GM12865 (cell line): ENCODE data around the gene HS3ST3B1.
A peak's percentile ranks its signal among the peaks of the same experiment; 100 is the strongest.

ENCODE experiments used
- DNase-seq: peaks from one replicate; pipeline ENCODE4 v3.0.0; 2010; ENCODE audit warnings: low read depth
- H3K4me3 ChIP-seq: 2 replicates; pipeline ENCODE4 v1.5.1; 2011; ENCODE audit warnings: mild to moderate bottlenecking, low read depth, low read length, control low read depth
- TF ChIP-seq, protein P1 (sequence below): IDR thresholded peaks from 2 replicates; pipeline ENCODE4 v1.5.1; 2011; ENCODE audit warnings: low read length, control low read depth, low read depth, inconsistent platforms; ENCODE audit not compliant: insufficient read depth; ENCODE audit errors: missing control alignments

The HS3ST3B1 gene

DNA sequence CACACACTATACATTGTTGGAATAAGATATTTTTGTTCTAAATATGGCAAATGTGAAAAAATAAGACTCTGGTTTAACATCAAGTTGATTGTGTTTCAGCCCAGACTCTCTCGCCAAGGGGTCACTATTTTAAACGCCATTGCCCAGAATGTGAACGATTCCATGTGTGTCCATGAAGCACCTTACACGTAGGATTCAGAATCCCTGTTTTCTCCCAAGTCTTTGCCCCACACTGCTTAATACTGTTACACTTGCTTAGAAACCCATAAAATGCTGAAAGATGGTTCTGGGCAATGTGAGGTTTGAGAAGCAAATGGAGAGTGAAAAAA, 7.7 kb downstream of the HS3ST3B1 start:
- TF ChIP-seq, protein P1, sequence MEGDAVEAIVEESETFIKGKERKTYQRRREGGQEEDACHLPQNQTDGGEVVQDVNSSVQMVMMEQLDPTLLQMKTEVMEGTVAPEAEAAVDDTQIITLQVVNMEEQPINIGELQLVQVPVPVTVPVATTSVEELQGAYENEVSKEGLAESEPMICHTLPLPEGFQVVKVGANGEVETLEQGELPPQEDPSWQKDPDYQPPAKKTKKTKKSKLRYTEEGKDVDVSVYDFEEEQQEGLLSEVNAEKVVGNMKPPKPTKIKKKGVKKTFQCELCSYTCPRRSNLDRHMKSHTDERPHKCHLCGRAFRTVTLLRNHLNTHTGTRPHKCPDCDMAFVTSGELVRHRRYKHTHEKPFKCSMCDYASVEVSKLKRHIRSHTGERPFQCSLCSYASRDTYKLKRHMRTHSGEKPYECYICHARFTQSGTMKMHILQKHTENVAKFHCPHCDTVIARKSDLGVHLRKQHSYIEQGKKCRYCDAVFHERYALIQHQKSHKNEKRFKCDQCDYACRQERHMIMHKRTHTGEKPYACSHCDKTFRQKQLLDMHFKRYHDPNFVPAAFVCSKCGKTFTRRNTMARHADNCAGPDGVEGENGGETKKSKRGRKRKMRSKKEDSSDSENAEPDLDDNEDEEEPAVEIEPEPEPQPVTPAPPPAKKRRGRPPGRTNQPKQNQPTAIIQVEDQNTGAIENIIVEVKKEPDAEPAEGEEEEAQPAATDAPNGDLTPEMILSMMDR: no peak
- DNase-seq: no peak
- H3K4me3 ChIP-seq: no peak overlapping the region

DNA sequence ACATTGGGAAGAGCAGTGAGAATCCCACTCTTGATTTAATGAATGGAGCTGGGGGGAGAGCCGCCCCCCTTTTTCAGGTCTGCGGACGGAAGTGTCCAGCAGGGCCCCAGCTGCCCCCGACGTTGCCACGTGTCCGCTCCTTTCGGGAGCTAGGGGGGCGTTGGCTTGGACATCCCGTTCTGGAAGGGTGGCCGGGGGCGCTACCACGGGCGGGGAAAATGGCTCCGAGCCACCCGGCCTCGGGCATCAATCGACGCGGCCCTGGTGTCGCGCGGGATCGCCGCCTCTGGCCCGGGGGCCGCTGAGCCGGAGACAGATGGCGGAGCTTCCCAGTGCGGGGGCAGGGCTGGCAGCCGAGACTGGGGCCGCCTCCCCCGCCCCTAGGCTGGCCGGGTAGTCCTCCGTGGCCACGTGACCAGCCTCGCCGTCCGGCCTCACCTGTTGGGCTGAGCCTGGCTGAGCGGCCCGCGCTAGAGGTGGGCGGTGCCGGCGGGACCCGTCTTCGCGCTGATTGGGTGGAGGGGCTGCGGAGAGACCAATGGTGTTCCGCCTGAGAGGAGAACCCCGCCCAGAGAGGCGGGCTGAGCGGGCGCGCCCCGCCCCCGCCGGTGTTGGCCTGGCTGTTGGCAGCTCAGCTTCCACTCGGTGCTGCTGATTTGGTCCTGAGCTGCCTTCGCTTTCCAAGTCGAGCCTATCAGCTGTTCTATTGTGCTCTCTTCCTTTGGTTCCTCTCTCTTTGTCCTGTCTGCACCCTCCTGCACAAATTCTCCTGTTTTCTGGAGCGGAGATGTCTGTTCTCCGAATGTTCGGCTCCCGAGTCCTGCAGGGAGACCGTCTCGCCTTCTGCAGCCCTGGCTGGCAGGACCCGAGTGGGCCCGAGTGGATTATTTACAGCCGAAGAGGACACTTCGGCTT, 8.3 kb downstream of the HS3ST3B1 start:
- no peak overlapping the region for H3K4me3 ChIP-seq
- TF ChIP-seq, protein P1: no peak
- DNase-seq: peak; percentile 33

DNA sequence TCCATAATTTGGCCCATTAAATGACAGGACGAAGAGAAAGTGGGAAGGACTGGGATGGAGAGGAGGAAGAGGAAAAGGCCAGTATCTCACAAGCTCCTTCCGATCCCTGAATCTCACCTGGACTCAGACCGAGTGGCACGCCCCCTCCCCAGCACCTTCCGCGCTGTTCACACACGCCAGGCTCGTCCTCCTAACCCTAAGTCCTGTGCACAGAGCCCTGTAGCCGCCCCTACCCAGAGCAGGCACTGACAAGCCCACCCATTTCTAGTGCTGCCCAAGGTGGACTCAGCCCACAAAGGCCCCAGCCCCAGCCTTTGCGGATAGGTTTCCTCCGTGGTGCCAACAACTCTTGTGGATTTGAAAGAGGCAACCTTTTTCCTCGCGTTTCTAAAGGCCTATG, 9.2 kb downstream of the HS3ST3B1 start:
- TF ChIP-seq, protein P1: no peak
- H3K4me3 ChIP-seq: no peak overlapping the region
- DNase-seq: no peak

DNA sequence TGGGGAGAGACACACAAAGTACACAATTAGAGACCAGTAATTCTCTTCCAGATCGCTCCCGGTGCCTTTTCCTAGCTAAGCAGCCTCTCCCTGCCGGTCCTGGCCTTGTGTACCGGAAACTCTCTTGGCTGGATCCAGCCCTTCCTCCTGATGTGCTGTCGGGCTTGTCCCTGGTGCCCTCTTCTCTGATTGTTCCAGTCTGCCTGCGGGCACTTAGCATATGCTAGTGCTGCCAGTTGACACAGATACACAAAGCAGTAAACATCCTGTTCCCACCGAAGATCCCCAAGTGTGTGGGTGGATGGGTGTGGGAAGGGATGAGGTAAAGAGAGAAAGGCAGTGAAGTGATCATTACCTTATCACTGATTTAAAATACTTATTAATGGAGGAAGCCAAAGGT, 9.7 kb downstream of the HS3ST3B1 start:
- TF ChIP-seq, protein P1: no peak
- no peak overlapping the region for H3K4me3 ChIP-seq
- no peak for DNase-seq

DNA sequence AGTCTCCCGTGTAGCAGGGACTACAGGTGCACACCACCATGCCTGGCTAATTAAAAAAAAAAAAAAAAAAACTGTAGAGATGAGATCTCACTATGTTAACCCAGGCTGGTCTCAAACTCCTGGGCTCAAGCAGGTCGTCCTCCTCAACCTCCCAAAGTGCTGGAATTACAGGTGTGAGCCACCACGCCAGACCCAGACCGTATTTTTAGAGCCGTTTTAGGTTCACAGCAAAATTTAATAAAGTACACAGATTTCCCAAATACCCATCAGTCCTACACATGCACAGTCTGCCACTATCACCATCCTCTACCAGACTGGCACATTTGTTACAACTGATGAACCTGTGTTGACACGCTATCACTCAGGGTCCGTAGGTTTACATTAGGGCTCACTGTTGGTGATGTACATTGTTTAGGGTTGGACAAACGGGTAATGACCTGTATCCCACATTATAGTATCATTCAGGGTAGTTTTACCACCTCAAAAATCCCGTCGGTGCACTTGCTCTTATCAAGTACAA, 10.4 kb downstream of the HS3ST3B1 start:
- no peak overlapping the region for H3K4me3 ChIP-seq
- TF ChIP-seq, protein P1: no peak
- no peak for DNase-seq

DNA sequence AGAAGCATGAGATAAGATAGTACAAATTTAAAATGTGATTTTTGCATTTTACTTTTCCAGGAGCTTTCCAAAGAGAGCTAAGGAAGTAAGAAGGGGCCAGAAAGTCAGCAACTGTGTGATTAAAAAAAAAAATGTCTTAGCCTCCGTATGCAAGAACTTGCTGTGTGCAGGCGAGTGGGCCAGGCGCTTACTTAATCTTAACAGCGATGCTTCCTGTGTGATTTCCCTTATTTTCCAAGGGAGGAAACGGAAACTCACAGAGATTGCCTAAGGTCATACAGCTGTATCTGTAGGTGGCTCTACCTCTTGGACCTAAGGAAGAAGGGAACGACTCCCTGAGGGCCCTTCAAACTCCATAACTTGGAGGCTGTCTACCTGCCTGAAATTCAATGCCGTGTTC, 11.1 kb downstream of the HS3ST3B1 start:
- DNase-seq: no peak
- TF ChIP-seq, protein P1: no peak
- H3K4me3 ChIP-seq: no peak overlapping the region
